ENCODE results near the gene NTM. TPM values are rescaled to one million over a fixed set of nuclear protein-coding genes. Genes with fewer than 3 reads are reported as not detected.

Gene NTM
- total and polyA plus RNA-seq, 2 donors (not counting 1 experiment from before 2014, with no cell fraction given), result 12.3 to 28.6 TPM

DNA sequence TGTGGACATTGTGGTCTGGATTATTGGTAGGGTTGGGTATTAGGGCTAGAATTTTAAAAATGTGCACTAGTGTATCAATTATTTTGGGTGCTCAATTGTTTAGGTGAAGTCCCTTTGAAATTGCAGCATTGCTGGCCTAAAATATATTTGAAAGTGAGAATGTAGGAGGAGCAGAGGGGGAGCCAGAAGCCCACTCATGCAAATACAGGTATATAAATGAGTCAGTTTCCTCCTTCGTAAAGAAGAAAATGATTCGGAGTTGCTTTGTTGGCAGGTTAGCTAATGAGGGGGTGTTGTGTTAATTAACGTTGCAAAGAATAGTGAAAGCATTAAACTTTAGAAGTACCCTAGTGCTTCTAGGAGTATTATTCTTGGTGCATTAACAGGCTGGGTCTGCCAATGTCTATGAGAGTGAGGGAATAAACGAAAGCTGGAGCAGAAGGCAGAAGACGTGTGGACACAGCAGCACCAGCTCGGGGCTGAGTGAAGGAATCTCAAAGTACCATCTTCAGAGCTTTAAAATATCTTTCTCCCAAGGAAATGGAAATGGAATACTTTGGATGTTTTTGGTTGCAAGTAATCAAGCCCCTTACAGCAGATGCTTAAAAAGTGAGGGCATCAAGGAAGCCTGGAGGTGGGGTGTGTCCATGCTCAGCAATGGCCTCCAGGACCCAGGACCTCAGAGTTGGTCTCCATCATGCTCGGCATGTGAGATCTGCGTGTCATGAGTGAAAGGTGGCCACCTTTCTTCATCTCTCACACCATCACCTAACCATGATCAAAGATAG is 522.9 kb downstream of the NTM start:
- peak in 1 of 2 donors; percentile 43 for DNase-seq (ENCODE audit: low read depth in 2 of 2)
- Histone ChIP-seq H3K27ac (ENCODE audit: insufficient read depth, low read length) (no peak overlapping the region), H3K4me3 (replicated peaks in 1 of 4; ENCODE audit: control extremely low read depth in 1 of 4, insufficient read depth in 1 of 4, low read depth in 3 of 4, low read length in 4 of 4) (no peak overlapping the region), H3K36me3 (ENCODE audit: control insufficient read depth, insufficient read depth, low read length) (no peaks in the 10 kb centered on the region), H3K4me1 (ENCODE audit: control insufficient read depth, extremely low read depth, insufficient read depth, low read length) (peaks cover 16% of the 10 kb centered on the region), H3K27me3 (ENCODE audit: control insufficient read depth, insufficient read depth, low read length) (no peaks in the 10 kb centered on the region), H3K4me2 (ENCODE audit: extremely low read depth, insufficient read depth, low read length) (no peak overlapping the region), H3K9me3 (ENCODE audit: control insufficient read depth, insufficient read depth, low read depth, low read length) (no peaks in the 10 kb centered on the region), H4K20me1 (ENCODE audit: control insufficient read depth, extremely low read depth, insufficient read depth, low read length) (no peaks in the 10 kb centered on the region), H3K79me2 (ENCODE audit: control insufficient read depth, insufficient read depth, low read length) (no peaks in the 10 kb centered on the region), H2AFZ (ENCODE audit: low read length) (no peak overlapping the region), H3K9ac (ENCODE audit: insufficient read depth, low read length) (no peak overlapping the region)
- TF ChIP-seq EZH2 (IDR thresholded peaks at IDR 0.05; ENCODE audit: low read length, missing control alignments), result no peak
- TF ChIP-seq, protein P1, sequence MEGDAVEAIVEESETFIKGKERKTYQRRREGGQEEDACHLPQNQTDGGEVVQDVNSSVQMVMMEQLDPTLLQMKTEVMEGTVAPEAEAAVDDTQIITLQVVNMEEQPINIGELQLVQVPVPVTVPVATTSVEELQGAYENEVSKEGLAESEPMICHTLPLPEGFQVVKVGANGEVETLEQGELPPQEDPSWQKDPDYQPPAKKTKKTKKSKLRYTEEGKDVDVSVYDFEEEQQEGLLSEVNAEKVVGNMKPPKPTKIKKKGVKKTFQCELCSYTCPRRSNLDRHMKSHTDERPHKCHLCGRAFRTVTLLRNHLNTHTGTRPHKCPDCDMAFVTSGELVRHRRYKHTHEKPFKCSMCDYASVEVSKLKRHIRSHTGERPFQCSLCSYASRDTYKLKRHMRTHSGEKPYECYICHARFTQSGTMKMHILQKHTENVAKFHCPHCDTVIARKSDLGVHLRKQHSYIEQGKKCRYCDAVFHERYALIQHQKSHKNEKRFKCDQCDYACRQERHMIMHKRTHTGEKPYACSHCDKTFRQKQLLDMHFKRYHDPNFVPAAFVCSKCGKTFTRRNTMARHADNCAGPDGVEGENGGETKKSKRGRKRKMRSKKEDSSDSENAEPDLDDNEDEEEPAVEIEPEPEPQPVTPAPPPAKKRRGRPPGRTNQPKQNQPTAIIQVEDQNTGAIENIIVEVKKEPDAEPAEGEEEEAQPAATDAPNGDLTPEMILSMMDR (conservative IDR thresholded peaks at IDR 0.05 in 1 of 2, IDR thresholded peaks at IDR 0.05 in 1 of 2; ENCODE audit: low read depth in 1 of 2, low read length in 2 of 2), result no peak

DNA sequence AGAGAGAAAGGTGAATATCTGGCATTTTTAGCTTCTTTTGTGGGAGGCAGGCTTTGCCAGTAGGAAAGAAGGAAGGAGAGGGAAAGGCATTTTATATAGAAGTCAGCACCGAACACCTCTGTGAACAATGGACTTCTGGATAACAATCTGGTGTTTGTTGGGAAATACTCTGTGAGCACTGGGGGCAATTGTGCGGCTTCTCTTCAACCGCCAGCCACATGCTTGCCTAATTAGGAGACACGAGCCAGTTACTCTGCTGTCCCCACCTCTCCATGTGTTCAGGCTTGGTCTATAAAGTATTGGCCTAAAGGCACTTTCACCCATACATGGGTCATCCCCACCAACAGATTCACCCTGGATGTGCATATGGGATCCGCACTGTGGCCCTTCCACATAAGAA is 523.6 kb downstream of the NTM start:
- Histone ChIP-seq H2AFZ (ENCODE audit: low read length) (no peak overlapping the region), H3K9ac (ENCODE audit: insufficient read depth, low read length) (no peak overlapping the region), H3K9me3 (ENCODE audit: control insufficient read depth, insufficient read depth, low read depth, low read length) (no peaks in the 10 kb centered on the region), H3K36me3 (ENCODE audit: control insufficient read depth, insufficient read depth, low read length) (no peaks in the 10 kb centered on the region), H3K27me3 (ENCODE audit: control insufficient read depth, insufficient read depth, low read length) (no peaks in the 10 kb centered on the region), H4K20me1 (ENCODE audit: control insufficient read depth, extremely low read depth, insufficient read depth, low read length) (no peaks in the 10 kb centered on the region), H3K27ac (ENCODE audit: insufficient read depth, low read length) (no peak overlapping the region), H3K4me3 (replicated peaks in 1 of 4; ENCODE audit: control extremely low read depth in 1 of 4, insufficient read depth in 1 of 4, low read depth in 3 of 4, low read length in 4 of 4) (no peak overlapping the region), H3K4me2 (ENCODE audit: extremely low read depth, insufficient read depth, low read length) (no peak overlapping the region), H3K79me2 (ENCODE audit: control insufficient read depth, insufficient read depth, low read length) (no peaks in the 10 kb centered on the region), H3K4me1 (ENCODE audit: control insufficient read depth, extremely low read depth, insufficient read depth, low read length) (peaks cover 12% of the 10 kb centered on the region)
- no peak for DNase-seq (ENCODE audit: low read depth in 2 of 2)
- no peak for TF ChIP-seq EZH2 (IDR thresholded peaks at IDR 0.05; ENCODE audit: low read length, missing control alignments)
- TF ChIP-seq, protein P1 (conservative IDR thresholded peaks at IDR 0.05 in 1 of 2, IDR thresholded peaks at IDR 0.05 in 1 of 2; ENCODE audit: low read depth in 1 of 2, low read length in 2 of 2), result no peak

DNA sequence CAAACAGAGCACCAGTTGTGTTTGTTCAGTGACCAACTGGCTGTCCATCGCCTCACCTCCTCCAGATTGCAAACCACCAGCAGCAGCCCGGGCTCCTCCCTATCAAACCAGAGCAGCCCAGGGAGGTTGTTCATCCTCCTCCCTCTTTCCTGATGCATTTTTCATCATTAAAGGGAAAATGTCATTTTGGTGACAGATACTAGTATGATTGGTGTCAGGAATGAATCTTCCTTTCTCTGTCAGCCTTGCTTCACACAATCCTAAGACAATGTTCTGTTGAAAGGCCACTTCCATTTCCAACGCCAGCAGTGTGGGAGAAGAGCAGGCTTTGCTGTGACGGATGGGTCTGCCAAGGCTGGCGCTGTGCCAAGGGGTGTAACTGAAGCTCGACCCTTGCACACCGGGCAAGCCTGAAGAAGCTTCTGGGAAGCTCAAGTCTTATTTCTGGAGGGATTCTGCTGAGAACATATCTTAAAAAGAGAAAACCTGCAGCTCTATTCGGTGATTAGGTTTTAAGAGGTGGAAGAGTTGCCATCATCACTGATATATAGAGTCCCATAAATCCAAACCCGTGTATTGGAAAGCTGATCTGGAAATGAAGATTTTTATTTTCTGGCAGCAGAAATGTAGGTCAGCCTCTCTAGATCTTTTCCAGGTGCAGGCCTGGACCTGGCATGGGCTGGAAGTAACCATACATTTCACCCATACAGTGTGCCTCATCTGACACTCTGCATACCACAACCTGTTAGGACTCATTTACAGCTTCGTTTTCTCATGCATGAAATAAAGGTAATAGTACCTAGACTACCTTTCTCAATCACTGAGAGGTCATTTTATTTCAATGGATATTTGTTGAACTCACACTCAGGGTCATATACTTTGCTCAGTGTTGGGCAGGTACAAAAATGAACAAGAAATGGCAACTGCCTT is 524.5 kb downstream of the NTM start:
- no peak overlapping the region for H3K4me3 ChIP-seq (replicated peaks in 1 of 4; ENCODE audit: control extremely low read depth in 1 of 4, insufficient read depth in 1 of 4, low read depth in 3 of 4, low read length in 4 of 4)
- H3K36me3 ChIP-seq (ENCODE audit: control insufficient read depth, insufficient read depth, low read length), result no peaks in the 10 kb centered on the region
- TF ChIP-seq, protein P1 (conservative IDR thresholded peaks at IDR 0.05 in 1 of 2, IDR thresholded peaks at IDR 0.05 in 1 of 2; ENCODE audit: low read depth in 1 of 2, low read length in 2 of 2), result no peak
- no peak for TF ChIP-seq EZH2 (IDR thresholded peaks at IDR 0.05; ENCODE audit: low read length, missing control alignments)
- H4K20me1 ChIP-seq (ENCODE audit: control insufficient read depth, extremely low read depth, insufficient read depth, low read length), result no peaks in the 10 kb centered on the region
- H3K79me2 ChIP-seq (ENCODE audit: control insufficient read depth, insufficient read depth, low read length), result no peaks in the 10 kb centered on the region
- no peaks in the 10 kb centered on the region for H3K27me3 ChIP-seq (ENCODE audit: control insufficient read depth, insufficient read depth, low read length)
- H3K4me1 ChIP-seq (ENCODE audit: control insufficient read depth, extremely low read depth, insufficient read depth, low read length), result peaks cover 4% of the 10 kb centered on the region
- H3K4me2 ChIP-seq (ENCODE audit: extremely low read depth, insufficient read depth, low read length), result no peak overlapping the region
- no peaks in the 10 kb centered on the region for H3K9me3 ChIP-seq (ENCODE audit: control insufficient read depth, insufficient read depth, low read depth, low read length)
- H3K27ac ChIP-seq (ENCODE audit: insufficient read depth, low read length), result no peak overlapping the region
- no peak for DNase-seq (ENCODE audit: low read depth in 2 of 2)
- no peak overlapping the region for H2AFZ ChIP-seq (ENCODE audit: low read length)
- H3K9ac ChIP-seq (ENCODE audit: insufficient read depth, low read length), result no peak overlapping the region
